HG03378 (cell line): ENCODE data around the gene FAM24B.
"Not testable (repeated sequence)": the region's sequence is repeated elsewhere in the genome, so short reads cannot be mapped to it uniquely, and the experiment has no call there.

Source experiments
- ATAC-seq: cut with Tn5 transposase; IDR thresholded peaks from one replicate; pipeline ENCODE4 v1.9.1; 2021; ENCODE audit warnings: mild to moderate bottlenecking, moderate library complexity; ENCODE audit not compliant: unreplicated experiment

The FAM24B gene

DNA sequence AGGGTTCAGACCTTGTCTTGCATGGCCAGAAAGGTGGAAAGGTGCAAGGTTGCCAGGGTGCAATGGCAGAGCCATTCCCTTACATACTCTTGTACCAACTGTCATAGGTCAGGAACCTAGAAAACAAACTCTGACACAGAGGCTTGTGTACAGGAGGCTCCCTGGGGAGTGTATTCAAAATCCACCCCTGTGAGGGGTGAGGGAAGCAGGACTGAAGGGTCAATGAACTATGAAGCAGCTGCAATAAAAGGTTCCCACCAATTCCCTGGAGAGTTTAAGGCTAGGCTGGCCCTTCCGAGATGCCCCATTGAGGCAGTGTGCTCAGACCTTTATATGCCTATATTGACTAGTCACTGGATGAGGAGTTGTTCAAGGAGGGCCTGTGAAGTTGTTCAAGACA, 19.9 kb downstream of the FAM24B start:
- ATAC-seq: no peak

GRCh38 chr10:122858042-122858441, 21.3 kb downstream of the FAM24B start:
- ATAC-seq: not testable (repeated sequence)

DNA sequence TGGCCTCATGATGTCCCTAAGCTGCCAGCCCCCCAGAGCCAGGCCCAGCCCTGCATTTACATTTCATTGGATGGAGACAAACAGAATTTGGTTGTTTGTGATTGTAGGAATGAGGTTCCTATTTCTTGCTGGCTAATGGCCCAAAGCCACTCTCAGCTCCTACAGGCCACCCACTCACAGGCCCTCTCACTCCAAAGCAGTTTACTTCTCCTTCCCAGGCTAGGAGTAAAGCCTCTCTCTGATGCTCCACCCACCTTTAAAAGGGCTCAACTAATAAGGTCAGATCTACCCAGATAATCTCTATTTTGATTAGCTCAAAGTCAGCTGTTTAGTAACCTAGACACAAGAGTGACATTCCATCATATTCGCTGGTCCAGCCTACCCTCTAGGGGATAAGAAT, 22.5 kb downstream of the FAM24B start:
- ATAC-seq: no peak

- no peak for ATAC-seq
These were observed 23.6 kb downstream of the FAM24B start for GRCh38 chr10:122855745-122856144.

DNA sequence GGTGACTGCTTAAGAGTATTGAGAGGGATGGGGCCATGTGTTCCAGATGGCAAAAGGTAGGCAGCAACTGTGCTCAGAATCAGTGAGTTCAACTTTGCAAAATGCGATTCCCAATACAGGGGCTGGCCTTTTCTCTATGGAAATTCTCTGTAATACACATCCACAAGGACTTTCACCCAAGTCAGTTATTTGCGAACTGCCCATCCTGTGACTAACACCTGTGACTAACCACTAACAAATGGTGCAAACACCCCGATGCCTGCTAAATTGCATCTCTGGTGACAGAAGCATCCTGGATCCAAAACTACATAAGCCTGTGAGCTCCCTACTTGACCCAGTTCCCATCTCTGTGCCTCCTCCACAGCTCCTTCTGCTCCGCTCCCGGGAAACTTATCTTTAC, 24.7 kb downstream of the FAM24B start:
- ATAC-seq: no peak

DNA sequence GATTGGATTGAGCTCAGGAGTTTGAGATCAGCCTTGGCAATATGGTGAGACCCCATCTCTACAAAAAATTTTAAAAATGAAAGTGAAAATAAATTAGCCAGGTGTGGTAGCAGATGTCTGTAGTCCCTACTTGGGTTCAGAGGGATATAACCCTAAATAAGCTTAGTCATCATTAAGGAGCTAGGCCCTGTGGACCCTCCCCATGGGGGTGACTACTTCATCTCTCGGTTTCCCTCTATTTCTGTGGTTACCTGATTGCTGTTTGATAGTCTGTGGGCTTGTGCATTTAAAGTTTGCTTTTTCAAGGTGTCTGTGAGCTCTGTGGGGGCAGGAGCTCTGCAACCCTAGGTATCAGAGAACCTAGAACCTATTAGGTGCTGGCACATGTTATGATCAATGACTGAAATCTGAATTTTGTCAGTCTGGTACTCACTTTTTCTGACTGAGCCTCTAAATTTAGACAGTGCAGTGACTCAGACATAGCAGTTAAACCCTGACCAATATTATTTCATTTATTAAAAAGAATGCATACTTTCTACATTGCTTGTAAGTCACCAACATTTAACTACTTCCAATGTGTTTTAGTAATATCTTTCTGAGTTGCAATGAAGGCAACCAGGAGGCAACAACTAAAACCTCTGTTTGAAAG, 25.6 kb downstream of the FAM24B start:
- ATAC-seq: no peak

DNA sequence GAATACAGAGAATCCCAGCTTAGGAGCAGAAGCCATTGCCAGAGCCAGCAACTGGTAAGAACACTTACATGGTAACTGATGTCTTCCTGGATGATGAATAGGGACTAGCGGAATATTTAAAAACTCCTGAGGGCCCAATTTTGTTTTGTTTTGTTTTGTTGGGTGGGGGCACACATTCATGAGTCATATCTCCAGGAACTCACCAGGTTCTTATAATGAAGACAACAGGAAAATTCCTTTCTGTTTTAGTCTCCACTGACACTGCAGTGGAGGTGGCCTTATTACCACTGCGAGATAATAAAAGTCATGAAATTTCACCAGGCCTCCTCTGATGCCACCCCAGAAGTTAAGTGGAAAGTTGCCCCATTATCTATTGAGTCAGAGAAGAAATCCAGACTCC, 27.1 kb downstream of the FAM24B start:
- no peak for ATAC-seq

DNA sequence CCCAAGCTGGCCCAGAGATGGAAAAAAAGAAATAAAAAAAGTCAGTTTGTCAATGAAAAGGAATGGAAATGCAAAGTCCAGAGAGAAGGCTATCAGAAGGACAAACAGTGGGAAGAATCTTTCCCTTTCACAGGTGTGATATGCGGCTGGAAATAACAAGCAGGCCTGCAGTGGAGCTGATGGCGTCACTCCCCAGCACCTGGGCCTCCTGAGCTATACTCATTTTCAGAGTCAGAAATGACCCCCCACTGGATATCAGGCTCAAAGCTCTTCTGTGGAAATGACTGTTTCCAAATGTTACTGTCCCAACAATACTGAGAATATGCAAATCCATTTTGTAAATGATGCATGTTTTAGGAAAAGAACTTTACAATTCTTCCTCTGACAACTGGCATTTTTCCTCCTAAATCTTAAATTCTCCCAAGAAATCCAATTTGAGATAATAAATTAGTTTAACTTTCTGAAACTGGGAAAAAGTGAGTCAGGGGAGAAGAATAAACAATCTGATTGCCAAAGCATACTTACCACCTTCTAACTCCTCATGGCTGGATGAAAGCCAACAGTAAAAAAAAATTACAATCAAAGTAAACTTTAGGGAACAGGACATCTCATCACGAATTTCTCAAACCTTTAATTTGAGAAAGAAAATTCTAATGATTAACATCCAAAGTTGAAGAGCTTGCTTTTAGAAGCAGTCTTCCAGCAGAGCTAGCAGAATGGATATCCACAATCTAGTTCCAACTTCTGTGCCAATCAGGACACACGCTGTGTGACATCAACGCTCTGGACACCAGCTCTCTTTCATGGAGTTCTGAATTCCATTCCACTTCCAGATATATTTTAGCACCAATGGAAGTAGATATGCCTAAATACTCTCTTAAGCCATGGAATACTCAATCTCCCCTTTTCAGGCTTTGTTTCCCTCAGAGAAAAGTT, 28.4 kb downstream of the FAM24B start:
- ATAC-seq: no peak

GRCh38 chr10:122849900-122850605, 29.3 kb downstream of the FAM24B start:
- ATAC-seq: no peak

DNA sequence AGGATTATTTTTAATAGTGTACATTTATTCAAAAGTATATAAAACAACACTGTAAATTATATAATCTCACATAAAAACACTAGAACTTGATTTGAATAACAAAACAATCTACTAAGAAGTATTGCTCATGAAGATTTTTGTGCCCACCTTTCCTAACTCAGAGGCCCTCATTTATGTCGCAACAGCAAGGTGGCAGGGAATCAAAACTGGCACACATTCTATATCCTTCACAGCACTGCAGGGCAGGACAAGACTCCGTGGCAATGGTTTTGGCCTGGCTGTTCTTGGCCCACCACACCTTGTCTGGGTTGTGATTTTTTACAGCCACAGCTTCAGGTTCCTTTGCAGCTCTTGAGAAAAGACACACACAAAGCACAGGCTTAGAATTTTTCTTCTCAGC, 30.3 kb downstream of the FAM24B start:
- no peak for ATAC-seq

- no peak for ATAC-seq
These were observed 31.4 kb downstream of the FAM24B start for GRCh38 chr10:122847782-122848604.

DNA sequence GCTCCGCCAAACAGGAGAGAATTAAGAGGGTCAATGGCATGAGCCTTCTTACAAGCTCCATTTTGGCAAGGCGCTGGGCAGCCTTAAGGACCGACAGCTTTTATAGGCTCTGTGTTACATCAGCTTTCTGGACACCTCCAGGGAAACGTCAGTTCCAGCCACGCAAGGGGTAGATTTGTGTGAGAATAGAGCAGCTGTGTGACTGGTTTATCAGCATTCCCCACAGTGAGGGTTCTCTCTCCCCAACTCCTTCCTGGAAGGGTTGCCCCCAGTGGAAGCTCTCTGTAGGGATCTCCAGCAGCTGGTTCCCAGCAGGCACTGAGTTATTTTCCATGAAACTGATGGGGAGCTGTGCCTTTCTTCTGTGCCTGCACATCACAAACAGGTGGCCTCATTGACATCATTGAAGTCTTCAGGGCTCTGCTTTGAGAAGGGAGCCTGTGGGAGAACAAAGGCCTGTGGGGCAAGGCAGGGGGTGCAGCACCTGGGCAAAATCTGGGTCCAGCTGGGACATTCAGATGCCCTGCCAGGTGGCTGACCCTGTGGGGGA, 33.5 kb downstream of the FAM24B start, which contains the start of gene CUZD1:
Gene CUZD1, minus strand, starts transcription at position 75 of the 550 bp plus-strand sequence. Its CDS starts 14 bp downstream, at position 61.
- ATAC-seq: no peak

DNA sequence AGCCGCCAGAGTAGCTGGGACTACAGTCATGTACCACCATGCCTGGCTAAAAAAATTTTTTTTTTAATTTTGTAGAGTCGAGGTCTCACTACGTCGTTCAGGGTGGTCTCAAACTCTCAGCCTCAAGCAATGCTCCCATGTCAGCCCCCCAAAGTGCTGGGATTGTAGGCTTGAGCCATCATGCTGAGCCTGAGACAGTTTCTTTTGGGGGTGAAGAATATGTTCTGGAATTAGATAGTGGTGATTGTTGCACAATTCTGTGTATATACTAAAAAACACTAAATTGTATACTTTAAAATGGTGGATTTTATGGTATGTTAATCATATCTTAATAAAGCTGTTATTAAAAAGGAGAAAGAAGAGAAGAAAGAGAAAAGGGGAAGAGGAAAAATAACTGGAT, 35.2 kb downstream of the FAM24B start:
- ATAC-seq: no peak

DNA sequence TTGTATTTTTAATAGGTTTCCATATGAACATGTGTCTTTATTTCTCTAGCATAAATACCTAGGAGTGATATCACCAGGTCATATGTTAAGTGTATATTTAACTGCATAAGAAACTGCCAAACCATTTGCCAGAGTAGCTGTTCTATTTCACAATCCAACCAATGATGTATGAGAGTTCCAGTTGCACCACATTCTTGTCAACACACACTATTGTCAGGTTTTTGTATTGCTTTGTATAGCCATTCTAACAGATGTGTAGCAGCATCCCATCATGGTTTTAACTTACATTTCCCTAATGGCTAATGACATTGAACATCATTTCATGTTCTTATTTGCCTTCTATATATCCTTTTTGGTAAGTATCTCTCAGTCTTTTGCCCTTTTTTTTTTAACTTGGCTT, 37.8 kb downstream of the FAM24B start:
- no peak for ATAC-seq

DNA sequence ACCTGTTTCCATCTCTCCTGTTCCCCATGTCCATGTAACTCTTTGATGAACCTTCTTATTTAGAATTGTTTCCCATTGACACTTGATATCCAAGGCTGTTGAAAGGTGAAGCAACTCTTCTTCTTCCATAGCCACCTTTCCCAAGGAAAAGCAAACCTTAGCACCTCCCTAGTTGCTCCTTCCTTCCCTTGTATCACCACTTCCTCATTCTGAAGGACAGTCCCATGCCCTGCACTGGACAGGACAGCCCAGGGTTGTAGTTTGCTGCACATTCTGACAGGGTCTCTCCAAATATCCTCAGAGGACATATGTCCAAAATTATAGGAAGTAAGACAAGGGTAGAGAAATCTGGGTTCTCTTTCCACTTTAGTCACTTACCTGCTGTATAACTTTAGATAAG, 39.9 kb downstream of the FAM24B start:
- no peak for ATAC-seq

- no peak for ATAC-seq
These were observed 40.5 kb downstream of the FAM24B start for GRCh38 chr10:122838880-122839279.

DNA sequence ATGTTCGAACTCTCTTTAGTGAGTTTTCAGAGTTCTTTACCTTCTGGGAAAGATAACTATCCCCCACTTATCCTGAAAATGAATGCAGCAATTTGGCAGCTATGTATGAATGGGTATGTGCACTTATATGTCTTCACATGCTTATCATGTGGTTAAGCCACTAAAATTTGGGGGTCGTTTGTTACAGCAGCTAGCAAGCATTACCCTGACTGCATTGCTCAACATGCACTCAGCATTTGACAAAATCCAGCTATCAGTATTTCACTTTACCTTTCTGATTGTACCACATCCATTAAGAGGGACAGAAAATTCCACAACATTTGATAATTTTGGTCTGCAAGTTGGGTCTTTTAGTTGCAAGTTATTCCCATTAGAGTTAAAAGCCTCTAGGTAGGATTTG, 43.5 kb downstream of the FAM24B start:
- no peak for ATAC-seq

GRCh38 chr10:122830965-122831353, 48.4 kb downstream of the FAM24B start:
- no peak for ATAC-seq

- no peak for ATAC-seq
These were observed 49.0 kb downstream of the FAM24B start for GRCh38 chr10:122830273-122830964.

DNA sequence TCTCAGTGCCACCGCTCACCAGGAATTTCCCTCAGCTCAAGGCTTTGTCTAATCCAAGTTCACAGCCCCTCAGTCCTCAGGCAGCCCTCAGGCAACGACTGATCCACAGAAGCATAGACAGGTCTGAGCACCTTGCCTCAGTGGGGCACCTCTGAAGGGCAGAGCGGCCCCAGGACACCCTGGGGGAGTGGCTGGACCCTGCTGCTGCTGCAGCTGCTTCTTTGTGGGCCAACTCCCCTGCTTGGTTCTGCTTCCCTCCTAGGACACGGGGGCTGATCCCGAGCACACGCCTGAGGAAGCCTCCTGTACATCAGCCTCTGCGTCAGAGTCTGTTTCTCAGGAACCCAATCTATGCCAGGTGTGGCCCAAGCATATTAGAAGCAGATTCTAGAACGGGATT, 49.9 kb downstream of the FAM24B start:
- no peak for ATAC-seq
